OCI-LY7 (cell line): ENCODE measurements around the gene DYNC1I1. TPM values are rescaled to one million over a fixed set of nuclear protein-coding genes. Genes with fewer than 3 reads are reported as not detected.

ENCODE experiments used
- BruUV-seq: library from RNA; stranded (reverse); fragments of 400-500 nt; replicated peaks from 2 replicates; lab custom pipeline; 2021; lab: Mats Ljungman, UMichigan
- CTCF ChIA-PET: fragments of 300-600 bp; sonication (Branson Sonifier 250); formaldehyde crosslinking; loops from one replicate; lab custom pipeline; 2022; ENCODE audit warnings: antibody characterized with exemption; ENCODE audit not compliant: unreplicated experiment; lab: Charles Lee
- POLR2A ChIA-PET: fragments of 300-600 bp; sonication (Branson Sonifier 250); formaldehyde crosslinking; loops from one replicate; lab custom pipeline; 2022; ENCODE audit warnings: antibody characterized with exemption; lab: Charles Lee
- DNase-seq: peaks from one replicate; pipeline ENCODE4 v3.0.0-alpha.2; 2015; ENCODE audit warnings: low spot score
- H2AFZ ChIP-seq: fragments of 200-600 bp; sonication (generic), shearing (Covaris generic); 2 replicates; pipeline ENCODE4 v1.6.1; 2014; ENCODE audit warnings: mild to moderate bottlenecking, antibody characterized with exemption, low read length, moderate library complexity
- H3K27ac ChIP-seq: fragments of 200-600 bp; sonication (generic); 2 replicates; pipeline ENCODE4 v1.5.1; 2014; ENCODE audit warnings: mixed run types, low read depth, mild to moderate bottlenecking, moderate library complexity, low read length, inconsistent platforms; ENCODE audit not compliant: poor library complexity, severe bottlenecking
- H3K36me3 ChIP-seq: fragments of 200-600 bp; sonication (generic); 2 replicates; pipeline ENCODE4 v1.6.1; 2014; ENCODE audit warnings: mild to moderate bottlenecking, antibody characterized with exemption, low read length, moderate library complexity, mixed read lengths; ENCODE audit not compliant: insufficient read depth
- H3K4me1 ChIP-seq: fragments of 200-600 bp; sonication (generic); 2 replicates; pipeline ENCODE4 v1.5.1; 2014; ENCODE audit warnings: mild to moderate bottlenecking, low read length; ENCODE audit not compliant: insufficient read depth, poor library complexity, severe bottlenecking
- H3K4me2 ChIP-seq: fragments of 200-600 bp; sonication (generic); 2 replicates; pipeline ENCODE4 v1.6.1; 2014; ENCODE audit warnings: mild to moderate bottlenecking, low read length
- H3K4me3 ChIP-seq: fragments of 200-600 bp; sonication (generic); 2 replicates; pipeline ENCODE4 v1.5.1; 2014; ENCODE audit warnings: mild to moderate bottlenecking, low read depth, low read length; ENCODE audit not compliant: poor library complexity, severe bottlenecking
- H3K79me2 ChIP-seq: fragments of 200-600 bp; sonication (generic); 2 replicates; pipeline ENCODE4 v1.6.1; 2016; ENCODE audit warnings: low read depth, mild to moderate bottlenecking, low read length, moderate library complexity, mixed read lengths; ENCODE audit not compliant: insufficient read depth
- H3K9me2 ChIP-seq: fragments of 200-600 bp; sonication (generic); 2 replicates; pipeline ENCODE4 v1.6.1; 2016; ENCODE audit warnings: mild to moderate bottlenecking, low read length, mixed read lengths; ENCODE audit not compliant: insufficient read depth
- H3K9me3 ChIP-seq: fragments of 200-600 bp; sonication (generic); 2 replicates; pipeline ENCODE4 v1.6.1; 2014; ENCODE audit warnings: mild to moderate bottlenecking, mixed run types, low read length, mixed read lengths
- H4K20me1 ChIP-seq: fragments of 200-600 bp; sonication (generic); 2 replicates; pipeline ENCODE4 v1.6.1; 2014; ENCODE audit warnings: mild to moderate bottlenecking, antibody characterized with exemption, low read length, moderate library complexity, mixed read lengths; ENCODE audit not compliant: insufficient read depth
- EZH2phosphoT487 ChIP-seq: fragments of 200-600 bp; sonication (generic); IDR thresholded peaks from 2 replicates; pipeline ENCODE4 v1.6.1; 2018; ENCODE audit warnings: low read depth, borderline replicate concordance, mild to moderate bottlenecking, mixed run types, antibody characterized with exemption, low read length, moderate library complexity, mixed read lengths
- intact Hi-C: fragments of 100-400 bp; cut with micrococcal nuclease; formaldehyde crosslinking; loops from one replicate; pipeline ENCODE4 v1.10.0; 2022; ENCODE audit not compliant: unreplicated experiment
- total RNA-seq, 2 experiments: library from RNA; depleted of rRNA in 1 of 2; stranded (reverse); fragments of >200 nt in 1 of 2; shearing (Covaris generic) in 1 of 2; gene quantifications; 2 replicates each; pipeline ENCODE4 v1.2.3, GENCODE V29; 2014 to 2022
- TF ChIP-seq, protein P1 (sequence below): fragments of 200-600 bp; sonication (generic); conservative IDR thresholded peaks from 2 replicates; pipeline ENCODE4 v1.5.1; 2014; ENCODE audit warnings: mild to moderate bottlenecking, antibody characterized with exemption, low read length, moderate library complexity, mixed read lengths

Gene DYNC1I1
- total RNA-seq, 2 experiments from 2014 or later: not detected

DNA sequence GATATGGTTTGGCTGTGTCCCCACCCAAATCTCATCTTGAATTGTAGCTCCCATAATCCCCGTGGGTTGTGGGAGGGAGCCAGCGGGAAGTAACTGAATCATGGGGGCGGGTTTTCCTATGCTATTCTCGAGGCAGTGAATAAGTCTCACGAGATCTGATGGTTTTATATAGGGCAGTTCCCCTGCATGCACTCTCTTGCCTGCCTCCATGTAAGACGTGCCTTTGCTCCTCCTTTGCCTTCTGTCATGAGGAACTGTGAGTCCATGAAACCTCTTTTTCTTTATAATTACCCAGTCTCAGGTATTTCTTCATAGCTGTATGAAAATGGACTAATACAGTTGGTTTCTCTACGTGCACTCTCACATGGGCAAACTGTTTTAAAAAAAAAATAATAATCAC is 341.8 kb downstream of the DYNC1I1 start:
- CTCF ChIA-PET: no interaction called here
- no TSS peak for BruUV-seq
- TF ChIP-seq, protein P1, sequence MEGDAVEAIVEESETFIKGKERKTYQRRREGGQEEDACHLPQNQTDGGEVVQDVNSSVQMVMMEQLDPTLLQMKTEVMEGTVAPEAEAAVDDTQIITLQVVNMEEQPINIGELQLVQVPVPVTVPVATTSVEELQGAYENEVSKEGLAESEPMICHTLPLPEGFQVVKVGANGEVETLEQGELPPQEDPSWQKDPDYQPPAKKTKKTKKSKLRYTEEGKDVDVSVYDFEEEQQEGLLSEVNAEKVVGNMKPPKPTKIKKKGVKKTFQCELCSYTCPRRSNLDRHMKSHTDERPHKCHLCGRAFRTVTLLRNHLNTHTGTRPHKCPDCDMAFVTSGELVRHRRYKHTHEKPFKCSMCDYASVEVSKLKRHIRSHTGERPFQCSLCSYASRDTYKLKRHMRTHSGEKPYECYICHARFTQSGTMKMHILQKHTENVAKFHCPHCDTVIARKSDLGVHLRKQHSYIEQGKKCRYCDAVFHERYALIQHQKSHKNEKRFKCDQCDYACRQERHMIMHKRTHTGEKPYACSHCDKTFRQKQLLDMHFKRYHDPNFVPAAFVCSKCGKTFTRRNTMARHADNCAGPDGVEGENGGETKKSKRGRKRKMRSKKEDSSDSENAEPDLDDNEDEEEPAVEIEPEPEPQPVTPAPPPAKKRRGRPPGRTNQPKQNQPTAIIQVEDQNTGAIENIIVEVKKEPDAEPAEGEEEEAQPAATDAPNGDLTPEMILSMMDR: no peak
- no peak for TF ChIP-seq EZH2phosphoT487
- Histone ChIP-seq H3K36me3 (no peaks in the 10 kb centered on the region), H3K9me3 (no peaks in the 10 kb centered on the region), H3K4me2 (no peak overlapping the region), H3K27ac (no peak overlapping the region), H3K79me2 (no peaks in the 10 kb centered on the region), H2AFZ (no peak overlapping the region), H3K4me1 (no peaks in the 10 kb centered on the region), H3K4me3 (no peak overlapping the region), H4K20me1 (no peaks in the 10 kb centered on the region), H3K9me2 (no peaks in the 10 kb centered on the region)
- intact Hi-C loops: no loop called here
- no peak for DNase-seq
- POLR2A ChIA-PET: interaction anchor here (0.5 kb wide), 2 partner anchors 47 to 342 kb away, joined by 4 to 5 read pairs; partner anchors contain the start of gene DYNC1I1

DNA sequence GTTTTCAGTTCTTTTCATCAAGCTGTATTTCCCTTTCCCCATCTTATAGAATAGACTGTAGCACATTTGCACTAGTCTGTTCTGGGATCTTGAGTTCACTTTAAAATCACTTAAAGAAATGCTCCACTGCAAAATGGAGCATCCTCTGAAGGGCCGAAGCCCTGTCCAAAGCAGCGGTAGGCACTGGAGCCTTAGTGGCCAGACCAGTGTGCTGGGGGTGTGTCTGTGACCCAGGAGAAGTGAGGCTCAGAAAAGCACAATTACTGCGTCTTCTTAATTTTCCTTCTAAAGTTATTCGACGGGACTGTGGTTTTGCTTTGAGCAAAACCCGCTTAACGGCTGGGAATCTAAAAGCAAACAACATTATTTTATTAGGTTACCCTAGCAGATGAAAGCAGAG is 343.8 kb downstream of the DYNC1I1 start:
- Histone ChIP-seq H3K4me1 (no peaks in the 10 kb centered on the region), H3K9me2 (no peaks in the 10 kb centered on the region), H3K79me2 (no peaks in the 10 kb centered on the region), H3K4me3 (no peak overlapping the region), H3K9me3 (no peaks in the 10 kb centered on the region), H3K36me3 (no peaks in the 10 kb centered on the region), H2AFZ (no peak overlapping the region), H3K27ac (no peak overlapping the region), H3K4me2 (no peak overlapping the region), H4K20me1 (no peaks in the 10 kb centered on the region)
- no TSS peak for BruUV-seq
- ChIA-PET POLR2A (interaction anchor here (0.6 kb wide), 2 partner anchors 33 to 178 kb away, joined by 3 to 4 read pairs; no protein-coding TSS in a partner anchor), CTCF (no interaction called here)
- DNase-seq: no peak
- no peak for TF ChIP-seq EZH2phosphoT487
- TF ChIP-seq, protein P1: no peak
- intact Hi-C loops: no loop called here

DNA sequence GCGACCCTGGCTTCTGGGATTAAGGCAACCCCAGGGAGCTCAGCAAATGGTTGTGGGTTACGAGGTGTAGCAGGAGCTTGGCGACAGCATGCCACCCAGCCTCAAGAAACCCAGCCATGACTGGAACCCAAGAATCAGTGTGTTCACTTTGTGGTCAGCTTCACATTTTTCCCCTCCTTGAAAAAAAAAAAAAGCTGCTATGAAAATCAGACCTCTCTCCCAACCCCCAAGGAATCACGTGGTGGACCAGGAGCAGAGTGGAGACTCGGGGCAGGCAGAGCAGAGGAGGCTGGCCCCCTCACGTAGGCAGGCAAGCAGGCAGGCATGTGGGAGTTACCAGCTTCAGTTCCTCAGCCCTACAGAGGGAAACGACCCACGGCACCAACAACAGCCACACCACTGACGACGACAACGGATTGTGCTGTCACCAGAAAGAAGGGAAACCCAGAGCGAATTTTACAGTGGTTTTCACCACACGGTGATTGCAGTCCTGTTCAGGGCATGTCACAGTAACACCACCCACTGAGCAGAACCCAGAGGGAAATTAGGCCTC is 346.2 kb downstream of the DYNC1I1 start:
- no peaks in the 10 kb centered on the region for H4K20me1 ChIP-seq

More for the DNA sequence above, 346.2 kb downstream of the DYNC1I1 start:
- Histone ChIP-seq H2AFZ (no peak overlapping the region), H3K9me3 (no peaks in the 10 kb centered on the region), H3K4me2 (no peak overlapping the region), H3K4me1 (no peaks in the 10 kb centered on the region), H3K79me2 (no peaks in the 10 kb centered on the region), H3K36me3 (no peaks in the 10 kb centered on the region), H3K4me3 (no peak overlapping the region), H3K27ac (no peak overlapping the region), H3K9me2 (no peaks in the 10 kb centered on the region)
- intact Hi-C loops: no loop called here
- no peak for TF ChIP-seq EZH2phosphoT487
- TF ChIP-seq, protein P1: no peak
- POLR2A ChIA-PET: no interaction called here
- BruUV-seq: no TSS peak
- CTCF ChIA-PET: no interaction called here
- DNase-seq: no peak
